OCI-LY1 (cell line): Measurements from ENCODE around the gene TTC23L.

Experiments used
- EZH2 ChIP-seq: fragments of 200-600 bp; sonication (generic), shearing (Covaris generic); IDR thresholded peaks from 2 replicates; pipeline ENCODE4 v1.8.0; 2017; ENCODE audit warnings: borderline replicate concordance, mixed run types, mild to moderate bottlenecking, antibody characterized with exemption, low read length, moderate library complexity, mixed read lengths
- TF ChIP-seq, protein P1 (sequence below): fragments of 200-600 bp; sonication (generic), shearing (Covaris generic); IDR thresholded peaks from 2 replicates; pipeline ENCODE4 v1.5.1; 2017; ENCODE audit warnings: mild to moderate bottlenecking, antibody characterized with exemption, low read length, moderate library complexity, mixed read lengths

DNA sequence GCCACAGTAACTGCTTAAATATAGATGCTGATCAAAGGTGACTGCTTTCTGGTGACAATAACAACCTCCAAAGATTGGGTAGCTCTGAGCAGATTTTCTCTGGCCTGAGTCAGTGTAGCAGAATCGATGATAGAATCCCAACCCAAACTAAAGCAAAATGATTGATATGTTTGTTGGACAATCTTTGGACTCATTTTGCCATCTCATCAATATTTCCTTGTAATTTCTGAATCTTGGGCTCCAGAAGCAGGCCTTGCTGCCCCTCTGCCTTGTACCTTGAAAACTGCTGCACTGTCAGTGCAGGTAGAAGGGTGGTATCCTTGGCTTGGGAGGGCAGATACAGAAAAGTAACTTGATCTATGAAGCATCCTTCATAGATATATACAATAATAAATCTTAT, 18.9 kb downstream of the TTC23L start:
- TF ChIP-seq EZH2: no peak
- TF ChIP-seq, protein P1, sequence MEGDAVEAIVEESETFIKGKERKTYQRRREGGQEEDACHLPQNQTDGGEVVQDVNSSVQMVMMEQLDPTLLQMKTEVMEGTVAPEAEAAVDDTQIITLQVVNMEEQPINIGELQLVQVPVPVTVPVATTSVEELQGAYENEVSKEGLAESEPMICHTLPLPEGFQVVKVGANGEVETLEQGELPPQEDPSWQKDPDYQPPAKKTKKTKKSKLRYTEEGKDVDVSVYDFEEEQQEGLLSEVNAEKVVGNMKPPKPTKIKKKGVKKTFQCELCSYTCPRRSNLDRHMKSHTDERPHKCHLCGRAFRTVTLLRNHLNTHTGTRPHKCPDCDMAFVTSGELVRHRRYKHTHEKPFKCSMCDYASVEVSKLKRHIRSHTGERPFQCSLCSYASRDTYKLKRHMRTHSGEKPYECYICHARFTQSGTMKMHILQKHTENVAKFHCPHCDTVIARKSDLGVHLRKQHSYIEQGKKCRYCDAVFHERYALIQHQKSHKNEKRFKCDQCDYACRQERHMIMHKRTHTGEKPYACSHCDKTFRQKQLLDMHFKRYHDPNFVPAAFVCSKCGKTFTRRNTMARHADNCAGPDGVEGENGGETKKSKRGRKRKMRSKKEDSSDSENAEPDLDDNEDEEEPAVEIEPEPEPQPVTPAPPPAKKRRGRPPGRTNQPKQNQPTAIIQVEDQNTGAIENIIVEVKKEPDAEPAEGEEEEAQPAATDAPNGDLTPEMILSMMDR: no peak
